CD14-positive monocyte (primary cell): ENCODE data around the gene SYCP3. TPM values are rescaled to one million over a fixed set of nuclear protein-coding genes. Genes with fewer than 3 reads are reported as not detected.

ENCODE experiments used
- DNase-seq, 3 donors: peaks; one replicate each; pipeline ENCODE4 v3.0.0-alpha.2; 2011 to 2022
- H2AFZ ChIP-seq: 2 replicates; pipeline ENCODE4 v1.6.0; 2012; ENCODE audit warnings: mild to moderate bottlenecking, low read depth, low read length, inconsistent platforms; ENCODE audit not compliant: insufficient read depth, poor library complexity, severe bottlenecking
- H3K27ac ChIP-seq, 2 donors: 1 replicate in 1 of 2; 2 replicates in 1 of 2; pipeline ENCODE4 v1.5.1; 2012 to 2013; ENCODE audit warnings: low read length in 2 of 2, control low read depth in 1 of 2, inconsistent platforms in 1 of 2, low read depth in 1 of 2, mild to moderate bottlenecking in 1 of 2
- H3K27me3 ChIP-seq, 2 donors: one replicate each; pipeline versions ENCODE4 v1.6.0 to v1.6.1; 2011 to 2013; ENCODE audit warnings: low read length in 2 of 2; ENCODE audit not compliant: control insufficient read depth in 2 of 2, insufficient read depth in 2 of 2
- H3K36me3 ChIP-seq, 2 donors: replicated peaks in 1 of 2; 1 replicate in 1 of 2; 2 replicates in 1 of 2; pipeline versions ENCODE4 v1.5.1 to v1.6.1; 2012 to 2013; ENCODE audit warnings: low read length in 2 of 2, control low read depth in 1 of 2, inconsistent platforms in 1 of 2, mild to moderate bottlenecking in 1 of 2; ENCODE audit not compliant: insufficient read depth in 2 of 2, control insufficient read depth in 1 of 2
- H3K4me1 ChIP-seq, 2 donors: 1 replicate in 1 of 2; 2 replicates in 1 of 2; pipeline versions ENCODE4 v1.5.1 to v1.6.1; 2012 to 2013; ENCODE audit warnings: low read length in 2 of 2, control low read depth in 1 of 2, inconsistent platforms in 1 of 2, mild to moderate bottlenecking in 1 of 2, moderate library complexity in 1 of 2; ENCODE audit not compliant: insufficient read depth in 2 of 2, control insufficient read depth in 1 of 2
- H3K4me2 ChIP-seq: replicated peaks from 2 replicates; pipeline ENCODE3; 2012; ENCODE audit warnings: low read length, moderate library complexity, mild to moderate bottlenecking; ENCODE audit not compliant: poor library complexity, severe bottlenecking; ENCODE audit errors: extremely low read depth
- H3K4me3 ChIP-seq, 3 experiments: fragments of 200-600 bp in 1 of 3; sonication (generic) in 1 of 3; replicated peaks in 1 of 3; 1 replicate in 2 of 3; 2 replicates in 1 of 3; pipeline ENCODE4 v1.5.1; 2011 to 2013; ENCODE audit warnings: low read length in 3 of 3, mild to moderate bottlenecking in 3 of 3, control low read depth in 2 of 3, low read depth in 2 of 3, inconsistent platforms in 1 of 3, moderate library complexity in 1 of 3
- H3K79me2 ChIP-seq: 2 replicates; pipeline ENCODE4 v1.6.0; 2012; ENCODE audit warnings: mild to moderate bottlenecking, control low read depth, inconsistent platforms, low read length, moderate library complexity; ENCODE audit not compliant: insufficient read depth
- H3K9ac ChIP-seq: 2 replicates; pipeline ENCODE4 v1.6.0; 2017; ENCODE audit warnings: low read length, mild to moderate bottlenecking; ENCODE audit not compliant: insufficient read depth, poor library complexity, severe bottlenecking
- H3K9me3 ChIP-seq, 2 donors: replicated peaks in 1 of 2; 1 replicate in 1 of 2; 2 replicates in 1 of 2; pipeline versions ENCODE4 v1.5.1 to v1.6.1; 2012 to 2013; ENCODE audit warnings: low read length in 2 of 2, control low read depth in 1 of 2; ENCODE audit not compliant: control insufficient read depth in 1 of 2, insufficient read depth in 1 of 2
- H4K20me1 ChIP-seq: 2 replicates; pipeline ENCODE4 v1.6.0; 2012; ENCODE audit warnings: mild to moderate bottlenecking, low read length, control low read depth, moderate library complexity; ENCODE audit not compliant: insufficient read depth
- H3K27ac Mint-ChIP-seq, 7 donors: one replicate each; pipeline ENCODE4 v1.8.0; 2020; ENCODE audit warnings: mild to moderate bottlenecking in 7 of 7, mixed read lengths in 7 of 7, moderate library complexity in 6 of 7, inconsistent platforms in 2 of 7
- H3K27me3 Mint-ChIP-seq, 3 donors: one replicate each; pipeline ENCODE4 v1.8.0; 2021 to 2022; ENCODE audit warnings: low read depth in 3 of 3, mild to moderate bottlenecking in 3 of 3, mixed read lengths in 3 of 3, moderate library complexity in 3 of 3, inconsistent platforms in 1 of 3
- H3K36me3 Mint-ChIP-seq, 2 donors: one replicate each; pipeline ENCODE4 v1.8.0; 2020; ENCODE audit warnings: mixed read lengths in 2 of 2, inconsistent platforms in 1 of 2, mild to moderate bottlenecking in 1 of 2
- H3K4me1 Mint-ChIP-seq: one replicate; pipeline ENCODE4 v1.8.0; 2020; ENCODE audit warnings: mild to moderate bottlenecking, mixed read lengths
- H3K4me3 Mint-ChIP-seq, 2 donors: one replicate each; pipeline ENCODE4 v1.8.0; 2020; ENCODE audit warnings: mild to moderate bottlenecking in 2 of 2, mixed read lengths in 2 of 2, moderate library complexity in 1 of 2
- H3K9me3 Mint-ChIP-seq, 7 donors: one replicate each; pipeline ENCODE4 v1.8.0; 2020 to 2022; ENCODE audit warnings: mixed read lengths in 7 of 7, mild to moderate bottlenecking in 6 of 7, moderate library complexity in 6 of 7, inconsistent platforms in 2 of 7
- CTCF ChIP-seq: fragments of 200-600 bp; IDR thresholded peaks from one replicate; pipeline ENCODE4 v1.8.0; 2022; ENCODE audit warnings: antibody characterized with exemption, mild to moderate bottlenecking
- WGBS: methylation state at CpG from one replicate; pipeline ENCODE4 v1.1.5; 2013; ENCODE audit warnings: missing lambda C conversion rate; ENCODE audit not compliant: insufficient coverage; 5-methylcytosine and 5-hydroxymethylcytosine counted together
- intact Hi-C, 2 donors: fragments of 100-400 bp; cut with micrococcal nuclease; formaldehyde crosslinking; loops; one replicate each; pipeline versions ENCODE4 v1.15.0 to v1.15.1; 2023
- polyA plus RNA-seq, 3 donors: library from polyadenylated mRNA; depleted of rRNA in 1 of 3; unstranded in 2 of 3; stranded (reverse) in 1 of 3; fragments of 300-500 nt in 2 of 3; fragments of >200 nt in 1 of 3; fragmentation: Illumina TruSeq in 2 of 3; gene quantifications; 1 replicate in 2 of 3; 2 replicates in 1 of 3; pipeline ENCODE4 v1.2.3, GENCODE V29; 2012 to 2021

Gene SYCP3
- polyA plus RNA-seq, 3 donors: 0.15 TPM; not detected in 2

DNA sequence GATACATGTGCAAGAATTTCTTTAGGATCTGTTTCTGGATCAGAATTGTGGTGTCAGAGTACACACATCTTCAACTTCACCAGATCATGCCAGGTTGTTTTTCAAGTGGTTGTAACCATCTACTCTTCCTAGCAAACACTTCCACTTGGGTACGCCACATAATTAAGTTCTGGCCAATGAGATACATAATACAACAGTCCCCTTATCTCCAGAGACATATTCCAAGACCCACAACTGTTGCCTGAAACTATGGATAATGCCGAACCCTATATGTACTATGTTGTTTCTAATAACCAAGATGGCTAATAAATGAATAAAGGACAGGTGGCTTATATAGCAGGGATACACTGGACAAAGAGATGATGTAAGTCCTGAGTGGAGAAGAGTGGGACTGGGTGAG is 44.3 kb downstream of the SYCP3 start:
- peaks cover 0 to 3% (median 2%) of the 10 kb centered on the region in 3 donors for H3K27me3 Mint-ChIP-seq
- H3K4me3 Mint-ChIP-seq: no peak overlapping the region
- Histone ChIP-seq H2AFZ (no peak overlapping the region), H3K36me3 (no peaks in the 10 kb centered on the region), H3K4me3 (no peak overlapping the region), H3K9ac (no peak overlapping the region), H3K9me3 (no peaks in the 10 kb centered on the region), H3K27ac (no peak overlapping the region), H3K27me3 (no peaks in the 10 kb centered on the region), H4K20me1 (peaks cover 10% of the 10 kb centered on the region), H3K4me2 (no peak overlapping the region), H3K4me1 (peaks cover 26 to 38% of the 10 kb centered on the region in 2 donors), H3K79me2 (peaks cover 35% of the 10 kb centered on the region)
- no peak for TF ChIP-seq CTCF
- intact Hi-C loops: no loop called here
- DNase-seq: no peak
- no peaks in the 10 kb centered on the region for H3K9me3 Mint-ChIP-seq
- WGBS: no CpG with 5 or more reads among the region's 2 CpGs
- H3K4me1 Mint-ChIP-seq: peaks cover 49% of the 10 kb centered on the region
- no peaks in the 10 kb centered on the region for H3K36me3 Mint-ChIP-seq
- H3K27ac Mint-ChIP-seq: no peak overlapping the region

GRCh38 chr12:101694297-101694848 is 44.9 kb downstream of the SYCP3 start:
- 33% methylated on average over 1 of the region's 2 CpGs for WGBS

More at GRCh38 chr12:101694297-101694848, 44.9 kb downstream of the SYCP3 start:
- no peaks in the 10 kb centered on the region for H3K36me3 ChIP-seq
- no peak overlapping the region for H3K4me2 ChIP-seq
- Mint-ChIP-seq H3K4me1 (peaks cover 43% of the 10 kb centered on the region), H3K27ac (no peak overlapping the region), H3K4me3 (no peak overlapping the region), H3K36me3 (no peaks in the 10 kb centered on the region), H3K9me3 (no peaks in the 10 kb centered on the region), H3K27me3 (peaks cover 0 to 3% (median 2%) of the 10 kb centered on the region in 3 donors)
- H3K27me3 ChIP-seq: no peaks in the 10 kb centered on the region
- H3K27ac ChIP-seq: no peak overlapping the region
- no peak overlapping the region for H2AFZ ChIP-seq
- peaks cover 22 to 32% of the 10 kb centered on the region in 2 donors for H3K4me1 ChIP-seq
- intact Hi-C loops: no loop called here
- peak in 1 of 3 donors; percentile 3 for DNase-seq
- H3K4me3 ChIP-seq: no peak overlapping the region
- no peak for TF ChIP-seq CTCF
- peaks cover 29% of the 10 kb centered on the region for H3K79me2 ChIP-seq
- peaks cover 8% of the 10 kb centered on the region for H4K20me1 ChIP-seq
- H3K9me3 ChIP-seq: no peaks in the 10 kb centered on the region
- no peak overlapping the region for H3K9ac ChIP-seq
